Activated CD4-positive, CD25-positive, alpha-beta regulatory T cell (primary cell): Measurements from ENCODE around the gene RIPOR2.
"Not testable (repeated sequence)": the region's sequence is repeated elsewhere in the genome, so short reads cannot be mapped to it uniquely, and the experiment has no call there.

ENCODE experiments used
- DNase-seq, 4 experiments: peaks; one replicate each; lab custom pipeline; 2025; lab: John Stamatoyannopoulos, UW

Gene RIPOR2

DNA sequence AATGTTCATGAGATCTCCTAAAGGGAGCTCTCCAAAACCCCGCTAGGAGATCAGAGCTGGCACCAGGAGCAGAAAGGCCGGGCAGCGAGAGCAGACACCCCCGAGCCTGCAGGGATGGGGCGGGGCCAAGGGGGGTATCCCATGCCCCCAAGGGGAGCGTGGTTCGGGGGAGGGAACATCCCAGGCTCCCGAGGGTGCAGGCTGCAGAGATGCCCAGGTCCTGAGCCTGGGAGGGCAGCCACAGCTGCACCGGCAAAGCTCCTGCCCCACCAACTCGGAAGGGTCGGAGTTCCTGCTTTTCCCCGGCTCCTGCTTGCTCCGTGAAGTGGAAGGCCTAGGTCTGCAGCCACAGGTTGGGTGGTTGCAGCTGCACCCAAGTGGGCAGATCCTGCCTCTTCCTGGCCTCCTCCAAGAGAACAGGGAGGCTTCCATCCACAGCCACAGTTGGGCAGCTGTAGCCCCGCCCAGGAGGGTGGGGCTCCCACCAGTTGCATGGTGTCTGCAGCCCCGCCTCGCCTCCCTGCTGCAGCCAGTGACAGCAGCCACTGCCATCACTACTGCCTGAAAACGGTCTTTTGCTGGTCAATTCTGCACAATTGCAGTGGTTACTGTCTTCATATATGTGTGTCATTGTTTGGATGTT lies 174.4 kb downstream of the RIPOR2 start:
- no peak for DNase-seq

DNA sequence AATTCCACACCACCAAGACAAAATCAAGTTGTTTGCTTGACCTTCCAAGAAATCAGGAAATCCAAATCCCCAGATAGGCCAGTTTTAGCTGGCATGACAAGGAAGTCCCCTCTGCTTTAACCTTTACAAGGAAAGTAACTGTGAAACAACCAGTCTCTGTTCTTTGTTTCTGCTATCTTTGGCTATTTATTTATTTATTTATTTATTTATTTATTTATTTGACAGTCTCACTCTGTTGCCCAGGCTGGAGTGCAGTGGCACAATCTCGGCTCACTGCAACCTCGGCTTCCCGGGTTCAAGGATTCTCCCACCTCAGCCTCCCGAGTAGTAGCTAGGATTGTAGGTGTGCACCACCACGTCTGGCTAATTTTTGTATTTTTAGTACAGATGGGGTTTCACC lies 175.6 kb downstream of the RIPOR2 start:
- DNase-seq, result no peak

DNA sequence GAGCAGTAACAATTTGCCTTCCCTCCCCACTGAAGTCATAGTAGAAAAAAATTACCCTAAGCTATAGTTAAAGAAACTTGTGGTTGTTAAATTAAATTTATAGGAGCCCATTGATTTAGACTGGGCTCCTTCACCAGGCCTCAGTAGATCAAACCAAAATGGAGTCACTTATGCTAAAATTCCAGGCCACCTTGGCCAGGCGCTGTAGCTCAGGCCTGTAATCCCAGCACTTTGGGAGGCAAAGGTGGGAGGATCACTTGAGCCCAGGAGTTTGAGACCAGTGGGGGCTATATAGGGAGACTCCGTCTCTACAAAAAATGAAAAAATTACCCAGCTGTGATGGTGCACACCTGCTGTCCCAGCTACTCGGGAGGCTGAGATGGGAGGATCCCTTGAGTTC lies 176.0 kb downstream of the RIPOR2 start:
- no peak for DNase-seq

DNA sequence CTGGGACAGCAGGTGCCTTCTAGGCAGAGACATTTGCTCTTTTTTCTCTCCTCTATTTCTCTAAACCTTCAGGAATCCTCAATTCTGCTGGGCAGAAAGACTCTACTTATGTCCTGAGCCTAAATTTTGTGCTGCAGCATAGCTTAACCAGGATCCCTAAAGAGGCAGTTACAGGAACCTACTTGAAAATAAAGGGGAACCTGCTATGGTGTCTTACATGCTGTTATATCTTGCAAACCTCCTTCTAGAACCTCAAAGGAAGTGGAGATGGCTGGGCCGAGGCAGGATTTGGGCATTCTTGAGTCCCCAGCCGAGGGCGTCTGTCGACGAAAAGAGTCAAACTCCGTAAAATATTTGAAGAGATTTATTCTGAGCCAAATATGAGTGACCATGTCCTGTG lies 178.1 kb downstream of the RIPOR2 start:
- DNase-seq, result no peak

DNA sequence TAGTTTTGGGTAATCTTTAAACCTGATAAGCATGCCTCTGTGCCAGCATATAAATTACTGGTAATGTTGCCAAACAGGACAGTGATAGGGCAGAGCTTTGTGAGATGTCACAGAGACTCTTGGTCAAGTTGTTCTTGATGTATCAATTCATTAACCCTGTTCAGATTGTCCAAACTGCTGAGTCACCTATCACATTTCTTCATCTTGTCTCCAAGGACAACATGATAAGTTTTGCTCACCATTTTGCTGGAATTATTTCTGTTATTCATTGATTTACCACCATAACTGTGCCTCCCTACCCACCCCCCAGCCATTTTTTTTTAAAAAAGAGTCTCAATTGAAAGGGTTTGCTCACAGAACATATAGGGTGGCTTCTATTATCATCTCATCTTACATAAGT lies 180.5 kb downstream of the RIPOR2 start:
- DNase-seq, result no peak

DNA sequence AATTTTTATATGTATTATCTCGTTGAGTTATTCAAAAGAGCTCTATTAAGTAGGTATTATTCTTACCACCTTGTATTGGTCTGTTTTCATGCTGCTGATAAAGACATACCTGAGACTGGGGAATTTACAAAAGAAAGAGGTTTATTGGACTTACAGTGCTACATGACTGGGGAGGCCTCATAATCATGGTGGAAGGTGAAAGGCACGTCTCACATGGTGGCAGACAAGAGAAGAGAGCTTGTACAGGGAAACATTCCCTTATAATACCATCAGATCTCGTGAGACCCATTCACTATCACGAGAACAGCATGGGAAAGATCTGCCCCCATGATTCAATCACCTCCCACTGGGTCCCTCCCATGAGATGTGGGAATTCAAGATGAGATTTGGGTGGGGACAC lies 181.4 kb downstream of the RIPOR2 start:
- not testable (repeated sequence) for DNase-seq
